Measurements from ENCODE around the gene SNX9. TPM values are rescaled to one million over a fixed set of nuclear protein-coding genes. Genes with fewer than 3 reads are reported as not detected.
A peak's percentile ranks its signal among the peaks of the same experiment; 100 is the strongest.

SNX9 gene
- total RNA-seq, 1 donor from 2014 or later: 36.0 TPM

- Histone ChIP-seq H3K4me1 (ENCODE audit: insufficient read depth, low read length) (peaks cover 14% of the 10 kb centered on the region), H4K20me1 (ENCODE audit: insufficient read depth, low read length) (peaks cover 85% of the 10 kb centered on the region), H3K27ac (ENCODE audit: low read depth, low read length) (no peak overlapping the region), H3K79me2 (ENCODE audit: insufficient read depth, low read length) (peaks cover 65% of the 10 kb centered on the region), H3K4me2 (ENCODE audit: low read length) (no peak overlapping the region), H2AFZ (ENCODE audit: low read depth, low read length) (no peak overlapping the region), H3K36me3 (ENCODE audit: insufficient read depth, low read length) (peaks cover 4% of the 10 kb centered on the region), H3K4me3 (ENCODE audit: insufficient read depth, low read depth, low read length) (no peak overlapping the region), H3K9me3 (ENCODE audit: insufficient read depth, low read depth, low read length) (no peaks in the 10 kb centered on the region), H3K9ac (ENCODE audit: low read length) (no peak overlapping the region), H3K27me3 (ENCODE audit: insufficient read depth, low read length) (no peaks in the 10 kb centered on the region)
- FAIRE-seq: no peak
- Mint-ChIP-seq H3K27me3 (ENCODE audit: low read depth, unreplicated experiment) (no peaks in the 10 kb centered on the region), H3K4me3 (ENCODE audit: unreplicated experiment) (no peak overlapping the region), H3K9me3 (ENCODE audit: unreplicated experiment) (no peaks in the 10 kb centered on the region), H3K36me3 (ENCODE audit: low read depth, unreplicated experiment) (no peaks in the 10 kb centered on the region), H3K4me1 (ENCODE audit: low read depth, unreplicated experiment) (peaks cover 39% of the 10 kb centered on the region), H3K27ac (ENCODE audit: unreplicated experiment) (no peak overlapping the region)
- DNase-seq (ENCODE audit: low read depth): no peak
- TF ChIP-seq, protein P1, sequence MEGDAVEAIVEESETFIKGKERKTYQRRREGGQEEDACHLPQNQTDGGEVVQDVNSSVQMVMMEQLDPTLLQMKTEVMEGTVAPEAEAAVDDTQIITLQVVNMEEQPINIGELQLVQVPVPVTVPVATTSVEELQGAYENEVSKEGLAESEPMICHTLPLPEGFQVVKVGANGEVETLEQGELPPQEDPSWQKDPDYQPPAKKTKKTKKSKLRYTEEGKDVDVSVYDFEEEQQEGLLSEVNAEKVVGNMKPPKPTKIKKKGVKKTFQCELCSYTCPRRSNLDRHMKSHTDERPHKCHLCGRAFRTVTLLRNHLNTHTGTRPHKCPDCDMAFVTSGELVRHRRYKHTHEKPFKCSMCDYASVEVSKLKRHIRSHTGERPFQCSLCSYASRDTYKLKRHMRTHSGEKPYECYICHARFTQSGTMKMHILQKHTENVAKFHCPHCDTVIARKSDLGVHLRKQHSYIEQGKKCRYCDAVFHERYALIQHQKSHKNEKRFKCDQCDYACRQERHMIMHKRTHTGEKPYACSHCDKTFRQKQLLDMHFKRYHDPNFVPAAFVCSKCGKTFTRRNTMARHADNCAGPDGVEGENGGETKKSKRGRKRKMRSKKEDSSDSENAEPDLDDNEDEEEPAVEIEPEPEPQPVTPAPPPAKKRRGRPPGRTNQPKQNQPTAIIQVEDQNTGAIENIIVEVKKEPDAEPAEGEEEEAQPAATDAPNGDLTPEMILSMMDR (IDR thresholded peaks at IDR 0.05; ENCODE audit: insufficient read depth, low read depth, low read length): no peak
- no peak for TF ChIP-seq EZH2 (IDR thresholded peaks at IDR 0.05; ENCODE audit: insufficient read depth, low read length)
These were observed 42.2 kb downstream of the SNX9 start for GRCh38 chr6:157865249-157865648.

- peaks cover 22% of the 10 kb centered on the region for H3K4me1 Mint-ChIP-seq (ENCODE audit: low read depth, unreplicated experiment)
- H3K27ac Mint-ChIP-seq (ENCODE audit: unreplicated experiment): peak overlapping the region; percentile 56
- Histone ChIP-seq H2AFZ (ENCODE audit: low read depth, low read length) (no peak overlapping the region), H3K79me2 (ENCODE audit: insufficient read depth, low read length) (peaks cover 53% of the 10 kb centered on the region), H4K20me1 (ENCODE audit: insufficient read depth, low read length) (peaks cover 76% of the 10 kb centered on the region), H3K4me1 (ENCODE audit: insufficient read depth, low read length) (peaks cover 5% of the 10 kb centered on the region), H3K4me2 (ENCODE audit: low read length) (peak overlapping the region; percentile 6), H3K9ac (ENCODE audit: low read length) (no peak overlapping the region), H3K27ac (ENCODE audit: low read depth, low read length) (no peak overlapping the region), H3K27me3 (ENCODE audit: insufficient read depth, low read length) (no peaks in the 10 kb centered on the region), H3K36me3 (ENCODE audit: insufficient read depth, low read length) (peaks cover 4% of the 10 kb centered on the region), H3K4me3 (ENCODE audit: insufficient read depth, low read depth, low read length) (no peak overlapping the region), H3K9me3 (ENCODE audit: insufficient read depth, low read depth, low read length) (no peaks in the 10 kb centered on the region)
- H3K9me3 Mint-ChIP-seq (ENCODE audit: unreplicated experiment): no peaks in the 10 kb centered on the region
- no peaks in the 10 kb centered on the region for H3K27me3 Mint-ChIP-seq (ENCODE audit: low read depth, unreplicated experiment)
- peak overlapping the region; percentile 29 for H3K4me3 Mint-ChIP-seq (ENCODE audit: unreplicated experiment)
- TF ChIP-seq EZH2 (IDR thresholded peaks at IDR 0.05; ENCODE audit: insufficient read depth, low read length): no peak
- FAIRE-seq: peak; percentile 65
- peak; percentile 41 for DNase-seq (ENCODE audit: low read depth)
- no peaks in the 10 kb centered on the region for H3K36me3 Mint-ChIP-seq (ENCODE audit: low read depth, unreplicated experiment)
These were observed 44.1 kb downstream of the SNX9 start for GRCh38 chr6:157867155-157867559.

- H4K20me1 ChIP-seq (ENCODE audit: insufficient read depth, low read length): peaks cover 73% of the 10 kb centered on the region
- H3K4me1 ChIP-seq (ENCODE audit: insufficient read depth, low read length): peaks cover 3% of the 10 kb centered on the region
- Mint-ChIP-seq H3K27me3 (ENCODE audit: low read depth, unreplicated experiment) (no peaks in the 10 kb centered on the region), H3K9me3 (ENCODE audit: unreplicated experiment) (no peaks in the 10 kb centered on the region), H3K4me3 (ENCODE audit: unreplicated experiment) (no peak overlapping the region), H3K36me3 (ENCODE audit: low read depth, unreplicated experiment) (no peaks in the 10 kb centered on the region), H3K4me1 (ENCODE audit: low read depth, unreplicated experiment) (peaks cover 15% of the 10 kb centered on the region), H3K27ac (ENCODE audit: unreplicated experiment) (peak overlapping the region; percentile 56)
- no peak overlapping the region for H3K9ac ChIP-seq (ENCODE audit: low read length)
- H3K9me3 ChIP-seq (ENCODE audit: insufficient read depth, low read depth, low read length): no peaks in the 10 kb centered on the region
- no peak for FAIRE-seq
- H3K4me2 ChIP-seq (ENCODE audit: low read length): no peak overlapping the region
- TF ChIP-seq, protein P1 (IDR thresholded peaks at IDR 0.05; ENCODE audit: insufficient read depth, low read depth, low read length): no peak
- no peak for TF ChIP-seq EZH2 (IDR thresholded peaks at IDR 0.05; ENCODE audit: insufficient read depth, low read length)
- H3K4me3 ChIP-seq (ENCODE audit: insufficient read depth, low read depth, low read length): no peak overlapping the region
- no peak overlapping the region for H3K27ac ChIP-seq (ENCODE audit: low read depth, low read length)
- H2AFZ ChIP-seq (ENCODE audit: low read depth, low read length): no peak overlapping the region
- H3K79me2 ChIP-seq (ENCODE audit: insufficient read depth, low read length): peaks cover 48% of the 10 kb centered on the region
- no peak for DNase-seq (ENCODE audit: low read depth)
- peaks cover 4% of the 10 kb centered on the region for H3K36me3 ChIP-seq (ENCODE audit: insufficient read depth, low read length)
- no peaks in the 10 kb centered on the region for H3K27me3 ChIP-seq (ENCODE audit: insufficient read depth, low read length)
These were observed 44.9 kb downstream of the SNX9 start for GRCh38 chr6:157867981-157868380.
